ENCODE data around the gene NR3C2.
"Not testable (repeated sequence)": the region's sequence is repeated elsewhere in the genome, so short reads cannot be mapped to it uniquely, and the experiment has no call there.

Gene NR3C2

GRCh38 chr4:148196164-148196563 lies 246.1 kb downstream of the NR3C2 start:
- Histone ChIP-seq H3K4me3 (ENCODE audit: low read length) (no peak overlapping the region), H3K36me3 (ENCODE audit: control insufficient read depth, insufficient read depth, low read length) (peaks cover 8% of the 10 kb centered on the region), H3K9ac (ENCODE audit: low read length) (no peak overlapping the region), H3K4me1 (ENCODE audit: control insufficient read depth, insufficient read depth, low read length) (no peaks in the 10 kb centered on the region), H3K27me3 (ENCODE audit: control insufficient read depth, insufficient read depth, low read length) (no peaks in the 10 kb centered on the region), H3K27ac (ENCODE audit: low read depth, low read length) (no peak overlapping the region)

- no peak overlapping the region for H3K4me3 ChIP-seq (ENCODE audit: low read length)
- H3K27ac ChIP-seq (ENCODE audit: low read depth, low read length), result no peak overlapping the region
- no peak overlapping the region for H3K9ac ChIP-seq (ENCODE audit: low read length)
- H3K4me1 ChIP-seq (ENCODE audit: control insufficient read depth, insufficient read depth, low read length), result no peaks in the 10 kb centered on the region
- no peaks in the 10 kb centered on the region for H3K27me3 ChIP-seq (ENCODE audit: control insufficient read depth, insufficient read depth, low read length)
- H3K36me3 ChIP-seq (ENCODE audit: control insufficient read depth, insufficient read depth, low read length), result peaks cover 8% of the 10 kb centered on the region
Measured at GRCh38 chr4:148192526-148192925, 249.7 kb downstream of the NR3C2 start.

GRCh38 chr4:148187454-148188222 lies 254.6 kb downstream of the NR3C2 start:
- H3K36me3 ChIP-seq (ENCODE audit: control insufficient read depth, insufficient read depth, low read length); H3K4me3 ChIP-seq (ENCODE audit: low read length); H3K9ac ChIP-seq (ENCODE audit: low read length); H3K27ac ChIP-seq (ENCODE audit: low read depth, low read length); H3K4me1 ChIP-seq (ENCODE audit: control insufficient read depth, insufficient read depth, low read length); H3K27me3 ChIP-seq (ENCODE audit: control insufficient read depth, insufficient read depth, low read length): not testable (repeated sequence)

- Histone ChIP-seq H3K9ac (ENCODE audit: low read length) (no peak overlapping the region), H3K27me3 (ENCODE audit: control insufficient read depth, insufficient read depth, low read length) (no peaks in the 10 kb centered on the region), H3K36me3 (ENCODE audit: control insufficient read depth, insufficient read depth, low read length) (no peaks in the 10 kb centered on the region), H3K4me1 (ENCODE audit: control insufficient read depth, insufficient read depth, low read length) (no peaks in the 10 kb centered on the region), H3K27ac (ENCODE audit: low read depth, low read length) (no peak overlapping the region), H3K4me3 (ENCODE audit: low read length) (no peak overlapping the region)
Measured at GRCh38 chr4:148184922-148185321, 257.3 kb downstream of the NR3C2 start.

- no peaks in the 10 kb centered on the region for H3K4me1 ChIP-seq (ENCODE audit: control insufficient read depth, insufficient read depth, low read length)
- no peak overlapping the region for H3K9ac ChIP-seq (ENCODE audit: low read length)
- H3K4me3 ChIP-seq (ENCODE audit: low read length), result no peak overlapping the region
- H3K36me3 ChIP-seq (ENCODE audit: control insufficient read depth, insufficient read depth, low read length), result no peaks in the 10 kb centered on the region
- no peak overlapping the region for H3K27ac ChIP-seq (ENCODE audit: low read depth, low read length)
- H3K27me3 ChIP-seq (ENCODE audit: control insufficient read depth, insufficient read depth, low read length), result no peaks in the 10 kb centered on the region
Measured at GRCh38 chr4:148182230-148182911, 259.8 kb downstream of the NR3C2 start.

- no peaks in the 10 kb centered on the region for H3K36me3 ChIP-seq (ENCODE audit: control insufficient read depth, insufficient read depth, low read length)
- H3K27me3 ChIP-seq (ENCODE audit: control insufficient read depth, insufficient read depth, low read length), result no peaks in the 10 kb centered on the region
- no peak overlapping the region for H3K27ac ChIP-seq (ENCODE audit: low read depth, low read length)
- no peaks in the 10 kb centered on the region for H3K4me1 ChIP-seq (ENCODE audit: control insufficient read depth, insufficient read depth, low read length)
- no peak overlapping the region for H3K4me3 ChIP-seq (ENCODE audit: low read length)
- H3K9ac ChIP-seq (ENCODE audit: low read length), result no peak overlapping the region
Measured at GRCh38 chr4:148173397-148174017, 268.7 kb downstream of the NR3C2 start.

- H3K27ac ChIP-seq (ENCODE audit: low read depth, low read length), result no peak overlapping the region
- no peaks in the 10 kb centered on the region for H3K4me1 ChIP-seq (ENCODE audit: control insufficient read depth, insufficient read depth, low read length)
- no peaks in the 10 kb centered on the region for H3K27me3 ChIP-seq (ENCODE audit: control insufficient read depth, insufficient read depth, low read length)
- H3K9ac ChIP-seq (ENCODE audit: low read length), result no peak overlapping the region
- H3K36me3 ChIP-seq (ENCODE audit: control insufficient read depth, insufficient read depth, low read length), result no peaks in the 10 kb centered on the region
- no peak overlapping the region for H3K4me3 ChIP-seq (ENCODE audit: low read length)
Measured at GRCh38 chr4:148171596-148171995, 270.6 kb downstream of the NR3C2 start.

- no peak overlapping the region for H3K9ac ChIP-seq (ENCODE audit: low read length)
- no peak overlapping the region for H3K4me3 ChIP-seq (ENCODE audit: low read length)
- H3K36me3 ChIP-seq (ENCODE audit: control insufficient read depth, insufficient read depth, low read length), result no peaks in the 10 kb centered on the region
- H3K4me1 ChIP-seq (ENCODE audit: control insufficient read depth, insufficient read depth, low read length), result peaks cover 2% of the 10 kb centered on the region
- no peaks in the 10 kb centered on the region for H3K27me3 ChIP-seq (ENCODE audit: control insufficient read depth, insufficient read depth, low read length)
- no peak overlapping the region for H3K27ac ChIP-seq (ENCODE audit: low read depth, low read length)
Measured at GRCh38 chr4:148170408-148171365, 271.5 kb downstream of the NR3C2 start.

- Histone ChIP-seq H3K4me3 (ENCODE audit: low read length) (no peak overlapping the region), H3K27ac (ENCODE audit: low read depth, low read length) (no peak overlapping the region), H3K9ac (ENCODE audit: low read length) (no peak overlapping the region), H3K27me3 (ENCODE audit: control insufficient read depth, insufficient read depth, low read length) (no peaks in the 10 kb centered on the region), H3K36me3 (ENCODE audit: control insufficient read depth, insufficient read depth, low read length) (no peaks in the 10 kb centered on the region), H3K4me1 (ENCODE audit: control insufficient read depth, insufficient read depth, low read length) (peaks cover 2% of the 10 kb centered on the region)
Measured at GRCh38 chr4:148166132-148166591, 276.1 kb downstream of the NR3C2 start.

GRCh38 chr4:148164557-148164956 lies 277.7 kb downstream of the NR3C2 start:
- no peaks in the 10 kb centered on the region for H3K27me3 ChIP-seq (ENCODE audit: control insufficient read depth, insufficient read depth, low read length)
- no peaks in the 10 kb centered on the region for H3K36me3 ChIP-seq (ENCODE audit: control insufficient read depth, insufficient read depth, low read length)
- H3K9ac ChIP-seq (ENCODE audit: low read length), result no peak overlapping the region
- no peak overlapping the region for H3K27ac ChIP-seq (ENCODE audit: low read depth, low read length)
- H3K4me1 ChIP-seq (ENCODE audit: control insufficient read depth, insufficient read depth, low read length), result peaks cover 2% of the 10 kb centered on the region
- H3K4me3 ChIP-seq (ENCODE audit: low read length), result no peak overlapping the region

GRCh38 chr4:148162991-148163390 lies 279.2 kb downstream of the NR3C2 start:
- no peaks in the 10 kb centered on the region for H3K27me3 ChIP-seq (ENCODE audit: control insufficient read depth, insufficient read depth, low read length)
- no peak overlapping the region for H3K27ac ChIP-seq (ENCODE audit: low read depth, low read length)
- no peak overlapping the region for H3K4me3 ChIP-seq (ENCODE audit: low read length)
- H3K36me3 ChIP-seq (ENCODE audit: control insufficient read depth, insufficient read depth, low read length), result no peaks in the 10 kb centered on the region
- peaks cover 2% of the 10 kb centered on the region for H3K4me1 ChIP-seq (ENCODE audit: control insufficient read depth, insufficient read depth, low read length)
- H3K9ac ChIP-seq (ENCODE audit: low read length), result no peak overlapping the region

- no peak overlapping the region for H3K4me3 ChIP-seq (ENCODE audit: low read length)
- no peaks in the 10 kb centered on the region for H3K36me3 ChIP-seq (ENCODE audit: control insufficient read depth, insufficient read depth, low read length)
- no peak overlapping the region for H3K27ac ChIP-seq (ENCODE audit: low read depth, low read length)
- no peak overlapping the region for H3K9ac ChIP-seq (ENCODE audit: low read length)
- peaks cover 2% of the 10 kb centered on the region for H3K4me1 ChIP-seq (ENCODE audit: control insufficient read depth, insufficient read depth, low read length)
- H3K27me3 ChIP-seq (ENCODE audit: control insufficient read depth, insufficient read depth, low read length), result no peaks in the 10 kb centered on the region
Measured at GRCh38 chr4:148162519-148162918, 279.7 kb downstream of the NR3C2 start.

Measured in rectal smooth muscle tissue (tissue), 1 donor.